Measurements from ENCODE around the gene SLC5A10.

SLC5A10 gene

GRCh38 chr17:18980682-18981334 lies 28.8 kb downstream of the SLC5A10 start:
- Histone ChIP-seq H3K9me3 (ENCODE audit: control insufficient read depth, insufficient read depth, low read length) (no peaks in the 10 kb centered on the region), H3K4me1 (ENCODE audit: control insufficient read depth, insufficient read depth, low read length) (no peaks in the 10 kb centered on the region), H3K27me3 (ENCODE audit: control insufficient read depth, insufficient read depth, low read length) (no peaks in the 10 kb centered on the region), H3K36me3 (ENCODE audit: control insufficient read depth, insufficient read depth, low read length) (peaks cover 57% of the 10 kb centered on the region), H3K9ac (ENCODE audit: low read depth, low read length) (no peak overlapping the region), H3K4me3 (ENCODE audit: low read depth, low read length) (no peak overlapping the region)

GRCh38 chr17:18981335-18981641 lies 29.3 kb downstream of the SLC5A10 start:
- Histone ChIP-seq H3K27me3 (ENCODE audit: control insufficient read depth, insufficient read depth, low read length) (no peaks in the 10 kb centered on the region), H3K36me3 (ENCODE audit: control insufficient read depth, insufficient read depth, low read length) (peaks cover 58% of the 10 kb centered on the region), H3K4me1 (ENCODE audit: control insufficient read depth, insufficient read depth, low read length) (no peaks in the 10 kb centered on the region), H3K9me3 (ENCODE audit: control insufficient read depth, insufficient read depth, low read length) (no peaks in the 10 kb centered on the region), H3K4me3 (ENCODE audit: low read depth, low read length) (no peak overlapping the region), H3K9ac (ENCODE audit: low read depth, low read length) (no peak overlapping the region)

DNA sequence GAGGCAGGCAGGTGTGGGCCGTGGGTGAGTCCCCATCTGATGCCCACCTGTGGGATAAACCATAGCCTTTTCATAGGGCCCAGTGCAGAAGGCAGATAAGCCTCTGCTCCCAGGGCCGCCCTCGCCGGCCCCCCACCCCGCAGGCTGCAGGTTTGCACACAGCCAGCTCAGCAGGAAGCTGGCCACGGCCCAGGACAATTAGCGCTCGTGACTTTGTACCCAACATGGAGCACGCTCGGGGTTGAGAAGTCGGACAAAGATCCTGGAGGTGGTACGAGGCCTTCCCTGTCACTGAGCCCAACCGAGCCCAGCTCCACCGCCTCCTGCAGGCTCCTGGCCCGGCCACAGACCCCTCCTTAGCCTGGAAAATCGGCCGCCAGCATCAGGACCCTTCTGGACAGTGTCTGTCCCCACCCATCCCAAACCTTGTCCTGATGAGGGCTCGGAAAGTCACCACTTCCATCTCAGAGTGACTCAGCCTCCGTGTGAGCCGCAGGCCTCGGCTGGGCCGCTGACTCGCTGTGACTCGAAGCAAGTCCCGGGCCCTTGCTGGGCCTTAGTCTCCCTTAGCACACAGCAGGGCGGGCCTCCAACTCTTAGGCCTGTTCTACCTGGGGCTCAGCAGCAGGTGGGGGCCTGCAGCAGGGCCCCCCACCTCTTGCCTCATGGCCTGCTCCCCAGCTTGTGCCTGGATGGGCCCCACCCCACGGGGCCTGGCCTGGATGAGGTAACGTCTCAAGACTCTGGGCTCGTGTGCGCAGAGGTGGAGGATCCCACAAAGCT lies 29.9 kb downstream of the SLC5A10 start:
- no peak overlapping the region for H3K4me3 ChIP-seq (ENCODE audit: low read depth, low read length)
- no peaks in the 10 kb centered on the region for H3K4me1 ChIP-seq (ENCODE audit: control insufficient read depth, insufficient read depth, low read length)
- H3K36me3 ChIP-seq (ENCODE audit: control insufficient read depth, insufficient read depth, low read length) = peaks cover 52% of the 10 kb centered on the region
- H3K27me3 ChIP-seq (ENCODE audit: control insufficient read depth, insufficient read depth, low read length) = no peaks in the 10 kb centered on the region
- H3K9me3 ChIP-seq (ENCODE audit: control insufficient read depth, insufficient read depth, low read length) = no peaks in the 10 kb centered on the region
- no peak overlapping the region for H3K9ac ChIP-seq (ENCODE audit: low read depth, low read length)

GRCh38 chr17:18984273-18985114 lies 32.5 kb downstream of the SLC5A10 start:
- no peak overlapping the region for H3K4me3 ChIP-seq (ENCODE audit: low read depth, low read length)
- no peaks in the 10 kb centered on the region for H3K9me3 ChIP-seq (ENCODE audit: control insufficient read depth, insufficient read depth, low read length)
- peaks cover 43% of the 10 kb centered on the region for H3K36me3 ChIP-seq (ENCODE audit: control insufficient read depth, insufficient read depth, low read length)
- H3K27me3 ChIP-seq (ENCODE audit: control insufficient read depth, insufficient read depth, low read length) = no peaks in the 10 kb centered on the region
- H3K4me1 ChIP-seq (ENCODE audit: control insufficient read depth, insufficient read depth, low read length) = no peaks in the 10 kb centered on the region
- no peak overlapping the region for H3K9ac ChIP-seq (ENCODE audit: low read depth, low read length)

DNA sequence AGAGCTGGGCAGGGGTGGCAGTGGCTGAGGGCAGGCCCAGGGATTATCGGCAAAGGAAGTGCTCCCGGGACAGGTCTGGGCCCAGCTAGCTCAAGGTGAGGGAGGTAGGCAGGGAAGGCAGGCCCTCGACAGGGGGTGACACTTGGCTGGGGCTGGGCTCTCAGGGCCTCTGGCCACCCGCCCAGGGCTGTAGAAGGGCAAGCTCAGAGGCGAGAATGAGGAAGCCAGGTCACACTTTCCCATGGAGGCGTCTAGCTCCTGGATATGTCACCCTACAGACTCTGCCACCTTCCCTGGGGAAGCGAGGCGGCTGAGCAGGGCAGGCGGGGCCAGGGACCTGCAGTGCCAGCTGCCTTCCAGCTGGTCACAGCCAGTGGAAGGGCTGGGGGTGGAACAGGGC lies 33.5 kb downstream of the SLC5A10 start:
- Histone ChIP-seq H3K27me3 (ENCODE audit: control insufficient read depth, insufficient read depth, low read length) (no peaks in the 10 kb centered on the region), H3K4me1 (ENCODE audit: control insufficient read depth, insufficient read depth, low read length) (no peaks in the 10 kb centered on the region), H3K4me3 (ENCODE audit: low read depth, low read length) (no peak overlapping the region), H3K36me3 (ENCODE audit: control insufficient read depth, insufficient read depth, low read length) (peaks cover 39% of the 10 kb centered on the region), H3K9me3 (ENCODE audit: control insufficient read depth, insufficient read depth, low read length) (no peaks in the 10 kb centered on the region), H3K9ac (ENCODE audit: low read depth, low read length) (no peak overlapping the region)

DNA sequence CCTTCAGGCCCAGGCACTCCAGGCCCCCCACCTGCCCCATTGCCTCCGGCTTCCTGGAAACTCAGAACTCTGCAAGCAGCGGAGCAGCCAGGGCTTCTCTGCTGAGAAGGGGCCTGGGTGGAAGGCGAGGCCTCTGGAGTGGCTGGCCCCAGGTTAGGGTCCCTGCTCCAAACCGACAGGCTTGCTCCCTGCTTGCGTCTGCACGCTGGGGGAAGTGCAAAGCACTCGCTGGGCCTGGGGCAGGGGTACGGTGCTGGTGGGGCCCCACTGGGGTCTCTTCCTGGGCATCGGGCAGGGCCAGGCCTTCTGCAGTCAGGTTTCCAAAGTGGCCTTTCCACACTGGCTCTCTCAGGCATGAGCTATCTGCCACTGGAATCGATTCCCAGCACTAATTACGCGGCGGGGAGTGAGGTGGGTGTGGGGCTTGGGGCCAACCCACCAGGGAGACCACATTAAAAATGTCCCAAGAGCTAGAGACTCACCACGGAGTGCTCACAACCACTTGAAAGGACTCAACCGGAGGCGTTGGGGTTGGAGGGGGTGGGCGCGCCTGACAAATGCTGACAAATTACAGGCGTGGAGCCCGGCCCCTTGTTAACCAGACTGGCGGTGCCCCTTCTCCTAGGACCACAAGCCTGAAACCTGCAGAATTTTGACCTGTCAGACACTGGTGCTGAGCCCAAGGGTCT lies 34.7 kb downstream of the SLC5A10 start:
- H3K4me1 ChIP-seq (ENCODE audit: control insufficient read depth, insufficient read depth, low read length) = no peaks in the 10 kb centered on the region
- no peaks in the 10 kb centered on the region for H3K27me3 ChIP-seq (ENCODE audit: control insufficient read depth, insufficient read depth, low read length)
- no peak overlapping the region for H3K9ac ChIP-seq (ENCODE audit: low read depth, low read length)
- H3K4me3 ChIP-seq (ENCODE audit: low read depth, low read length) = no peak overlapping the region
- peaks cover 34% of the 10 kb centered on the region for H3K36me3 ChIP-seq (ENCODE audit: control insufficient read depth, insufficient read depth, low read length)
- H3K9me3 ChIP-seq (ENCODE audit: control insufficient read depth, insufficient read depth, low read length) = no peaks in the 10 kb centered on the region

GRCh38 chr17:18987230-18987610 lies 35.3 kb downstream of the SLC5A10 start:
- Histone ChIP-seq H3K4me3 (ENCODE audit: low read depth, low read length) (no peak overlapping the region), H3K9ac (ENCODE audit: low read depth, low read length) (no peak overlapping the region), H3K4me1 (ENCODE audit: control insufficient read depth, insufficient read depth, low read length) (no peaks in the 10 kb centered on the region), H3K36me3 (ENCODE audit: control insufficient read depth, insufficient read depth, low read length) (peaks cover 34% of the 10 kb centered on the region), H3K27me3 (ENCODE audit: control insufficient read depth, insufficient read depth, low read length) (no peaks in the 10 kb centered on the region), H3K9me3 (ENCODE audit: control insufficient read depth, insufficient read depth, low read length) (no peaks in the 10 kb centered on the region)

GRCh38 chr17:18987862-18988545 lies 36.0 kb downstream of the SLC5A10 start:
- H3K9ac ChIP-seq (ENCODE audit: low read depth, low read length) = no peak overlapping the region
- no peaks in the 10 kb centered on the region for H3K27me3 ChIP-seq (ENCODE audit: control insufficient read depth, insufficient read depth, low read length)
- peaks cover 37% of the 10 kb centered on the region for H3K36me3 ChIP-seq (ENCODE audit: control insufficient read depth, insufficient read depth, low read length)
- no peaks in the 10 kb centered on the region for H3K4me1 ChIP-seq (ENCODE audit: control insufficient read depth, insufficient read depth, low read length)
- no peaks in the 10 kb centered on the region for H3K9me3 ChIP-seq (ENCODE audit: control insufficient read depth, insufficient read depth, low read length)
- H3K4me3 ChIP-seq (ENCODE audit: low read depth, low read length) = no peak overlapping the region

GRCh38 chr17:18988546-18989173 lies 36.7 kb downstream of the SLC5A10 start:
- H3K9me3 ChIP-seq (ENCODE audit: control insufficient read depth, insufficient read depth, low read length) = no peaks in the 10 kb centered on the region
- H3K36me3 ChIP-seq (ENCODE audit: control insufficient read depth, insufficient read depth, low read length) = peaks cover 37% of the 10 kb centered on the region
- H3K27me3 ChIP-seq (ENCODE audit: control insufficient read depth, insufficient read depth, low read length) = no peaks in the 10 kb centered on the region
- no peaks in the 10 kb centered on the region for H3K4me1 ChIP-seq (ENCODE audit: control insufficient read depth, insufficient read depth, low read length)
- H3K9ac ChIP-seq (ENCODE audit: low read depth, low read length) = no peak overlapping the region
- H3K4me3 ChIP-seq (ENCODE audit: low read depth, low read length) = no peak overlapping the region

DNA sequence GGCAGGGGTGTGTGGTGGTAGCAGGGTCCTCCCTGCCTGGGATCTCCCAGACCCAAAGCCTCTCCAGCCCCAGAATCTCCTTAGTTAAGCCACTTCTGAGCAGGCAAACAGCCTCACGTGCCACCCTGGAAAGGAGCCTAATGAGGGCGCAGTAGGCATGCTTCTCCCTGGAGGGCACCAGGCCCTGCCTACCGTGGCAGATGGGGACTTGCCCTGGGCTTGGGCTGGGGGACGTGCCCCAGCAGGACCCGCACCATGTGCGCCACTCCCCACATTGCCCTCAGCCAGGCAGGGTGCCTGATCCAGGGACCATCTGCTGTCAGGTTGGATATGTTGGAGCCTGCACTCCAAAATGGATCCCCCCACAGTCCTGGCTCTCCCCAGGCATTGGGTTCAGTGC lies 38.4 kb downstream of the SLC5A10 start:
- Histone ChIP-seq H3K9me3 (ENCODE audit: control insufficient read depth, insufficient read depth, low read length) (no peaks in the 10 kb centered on the region), H3K9ac (ENCODE audit: low read depth, low read length) (no peak overlapping the region), H3K27me3 (ENCODE audit: control insufficient read depth, insufficient read depth, low read length) (no peaks in the 10 kb centered on the region), H3K36me3 (ENCODE audit: control insufficient read depth, insufficient read depth, low read length) (peaks cover 27% of the 10 kb centered on the region), H3K4me1 (ENCODE audit: control insufficient read depth, insufficient read depth, low read length) (no peaks in the 10 kb centered on the region), H3K4me3 (ENCODE audit: low read depth, low read length) (no peak overlapping the region)

Data from iPS-15b (cell line).